ENCODE data around the gene CEP104.

GRCh38 chr1:3821908-3822307 lies 35.1 kb downstream of the CEP104 start:
- TF ChIP-seq, protein P1, sequence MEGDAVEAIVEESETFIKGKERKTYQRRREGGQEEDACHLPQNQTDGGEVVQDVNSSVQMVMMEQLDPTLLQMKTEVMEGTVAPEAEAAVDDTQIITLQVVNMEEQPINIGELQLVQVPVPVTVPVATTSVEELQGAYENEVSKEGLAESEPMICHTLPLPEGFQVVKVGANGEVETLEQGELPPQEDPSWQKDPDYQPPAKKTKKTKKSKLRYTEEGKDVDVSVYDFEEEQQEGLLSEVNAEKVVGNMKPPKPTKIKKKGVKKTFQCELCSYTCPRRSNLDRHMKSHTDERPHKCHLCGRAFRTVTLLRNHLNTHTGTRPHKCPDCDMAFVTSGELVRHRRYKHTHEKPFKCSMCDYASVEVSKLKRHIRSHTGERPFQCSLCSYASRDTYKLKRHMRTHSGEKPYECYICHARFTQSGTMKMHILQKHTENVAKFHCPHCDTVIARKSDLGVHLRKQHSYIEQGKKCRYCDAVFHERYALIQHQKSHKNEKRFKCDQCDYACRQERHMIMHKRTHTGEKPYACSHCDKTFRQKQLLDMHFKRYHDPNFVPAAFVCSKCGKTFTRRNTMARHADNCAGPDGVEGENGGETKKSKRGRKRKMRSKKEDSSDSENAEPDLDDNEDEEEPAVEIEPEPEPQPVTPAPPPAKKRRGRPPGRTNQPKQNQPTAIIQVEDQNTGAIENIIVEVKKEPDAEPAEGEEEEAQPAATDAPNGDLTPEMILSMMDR (IDR thresholded peaks at IDR 0.05; ENCODE audit: poor library complexity, severe bottlenecking) = no peak
- no peak for TF ChIP-seq RAD21 (conservative IDR thresholded peaks at IDR 0.05)
- TF ChIP-seq EZH2 (IDR thresholded peaks at IDR 0.05; ENCODE audit: borderline replicate concordance, insufficient read depth, low read length, poor library complexity, severe bottlenecking) = no peak
- no peak for TF ChIP-seq EP300 (conservative IDR thresholded peaks at IDR 0.05; ENCODE audit: poor library complexity, severe bottlenecking)

Measured in neural cell (in vitro differentiated cells).